Esophagus (tissue), 2 donors: Measurements from ENCODE around the gene SINHCAF. TPM values are rescaled to one million over a fixed set of nuclear protein-coding genes. Genes with fewer than 3 reads are reported as not detected.

Experiments used
- H3K27ac ChIP-seq, 2 donors: one replicate each; pipeline ENCODE4 v1.5.1; 2013; ENCODE audit warnings: low read depth in 2 of 2, mild to moderate bottlenecking in 2 of 2, inconsistent platforms in 1 of 2, low read length in 1 of 2, moderate library complexity in 1 of 2
- H3K27me3 ChIP-seq, 2 donors: one replicate each; pipeline ENCODE4 v1.6.1; 2013; ENCODE audit warnings: low read length in 2 of 2, control low read depth in 1 of 2, mild to moderate bottlenecking in 1 of 2; ENCODE audit not compliant: insufficient read depth in 2 of 2, control insufficient read depth in 1 of 2
- H3K36me3 ChIP-seq, 2 donors: one replicate each; pipeline ENCODE4 v1.6.1; 2013; ENCODE audit warnings: low read length in 1 of 2; ENCODE audit not compliant: control insufficient read depth in 2 of 2, insufficient read depth in 2 of 2
- H3K4me1 ChIP-seq, 2 donors: one replicate each; pipeline ENCODE4 v1.6.1; 2013; ENCODE audit warnings: low read length in 1 of 2; ENCODE audit not compliant: control insufficient read depth in 2 of 2, insufficient read depth in 2 of 2
- H3K4me3 ChIP-seq, 2 donors: one replicate each; pipeline ENCODE4 v1.5.1; 2013; ENCODE audit warnings: low read length in 2 of 2, mild to moderate bottlenecking in 2 of 2, low read depth in 1 of 2, moderate library complexity in 1 of 2
- H3K9me3 ChIP-seq, 2 donors: one replicate each; pipeline ENCODE4 v1.6.1; 2013; ENCODE audit warnings: mild to moderate bottlenecking in 2 of 2, low read depth in 1 of 2, low read length in 1 of 2, moderate library complexity in 1 of 2; ENCODE audit not compliant: control insufficient read depth in 2 of 2, insufficient read depth in 1 of 2
- WGBS, 2 donors: extraction: QIAGEN DNeasy Blood & Tissue Kit; methylation state at CpG; one replicate each; pipeline ENCODE4 v1.1.7; 2013; 5-methylcytosine and 5-hydroxymethylcytosine counted together
- polyA plus RNA-seq, 2 donors: library from polyadenylated mRNA; stranded (reverse); fragments of 200-250 nt; gene quantifications; one replicate each; pipeline ENCODE4 v1.2.3, GENCODE V29; 2013
- donor health status: healthy with polysubstance abuse.
- donor health status: Bipolar disorder and iron deficiency.

Gene SINHCAF
- polyA plus RNA-seq, 2 donors, result 14.6 to 19.0 TPM

- Histone ChIP-seq H3K27ac (no peak overlapping the region), H3K27me3 (no peaks in the 10 kb centered on the region), H3K4me3 (no peak overlapping the region), H3K36me3 (no peaks in the 10 kb centered on the region), H3K9me3 (no peaks in the 10 kb centered on the region), H3K4me1 (peaks cover 0 to 5% of the 10 kb centered on the region in 2 donors)
- 60 to 65% methylated on average over 6 of the region's 6 CpGs for WGBS, 2 donors
Observed at GRCh38 chr12:31363416-31363809, 37.5 kb upstream of the SINHCAF start.

GRCh38 chr12:31362759-31363415 is 36.9 kb upstream of the SINHCAF start:
- H3K9me3 ChIP-seq, result no peaks in the 10 kb centered on the region
- H3K36me3 ChIP-seq, result no peaks in the 10 kb centered on the region
- H3K27me3 ChIP-seq, result no peaks in the 10 kb centered on the region
- no peak overlapping the region for H3K4me3 ChIP-seq
- peak overlapping the region in 1 of 2 donors; percentile 34 for H3K27ac ChIP-seq
- 26 to 30% methylated on average over 6 of the region's 6 CpGs for WGBS, 2 donors
- H3K4me1 ChIP-seq, result peaks cover 0 to 5% of the 10 kb centered on the region in 2 donors

- Histone ChIP-seq H3K4me1 (peaks cover 0 to 5% of the 10 kb centered on the region in 2 donors), H3K36me3 (no peaks in the 10 kb centered on the region), H3K27me3 (no peaks in the 10 kb centered on the region), H3K9me3 (no peaks in the 10 kb centered on the region), H3K27ac (peak overlapping the region; percentile 35 to 50), H3K4me3 (no peak overlapping the region)
- 36 to 44% methylated on average over 13 of the region's 13 CpGs for WGBS, 2 donors
Observed at GRCh38 chr12:31362115-31362758, 36.3 kb upstream of the SINHCAF start.

- 86 to 87% methylated on average over 14 of the region's 14 CpGs for WGBS, 2 donors
- Histone ChIP-seq H3K27ac (peak overlapping the region in 1 of 2 donors; percentile 50), H3K4me1 (peaks cover 0 to 5% of the 10 kb centered on the region in 2 donors), H3K9me3 (no peaks in the 10 kb centered on the region), H3K27me3 (no peaks in the 10 kb centered on the region), H3K4me3 (no peak overlapping the region), H3K36me3 (no peaks in the 10 kb centered on the region)
Observed at GRCh38 chr12:31361730-31362114, 35.8 kb upstream of the SINHCAF start.

DNA sequence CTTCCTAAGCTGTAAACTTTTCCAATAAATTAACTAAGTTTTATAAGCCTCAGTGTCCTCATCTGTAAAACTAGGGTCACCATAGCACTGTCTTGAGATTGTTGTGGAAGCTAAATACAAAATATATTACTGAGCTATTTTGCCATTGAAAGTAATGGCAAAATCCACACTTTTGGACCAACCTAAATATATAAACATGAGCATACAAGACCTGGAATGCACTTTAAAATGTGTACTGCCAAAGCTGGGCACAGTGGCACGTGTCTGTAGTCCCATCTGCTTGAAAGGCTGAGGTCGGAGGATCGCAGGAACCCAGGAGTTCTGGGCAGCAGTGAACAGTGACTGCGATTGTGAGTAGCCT is 29.8 kb upstream of the SINHCAF start:
- Histone ChIP-seq H3K9me3 (no peaks in the 10 kb centered on the region), H3K27me3 (no peaks in the 10 kb centered on the region), H3K4me3 (no peak overlapping the region), H3K36me3 (no peaks in the 10 kb centered on the region), H3K4me1 (no peaks in the 10 kb centered on the region), H3K27ac (no peak overlapping the region)
- WGBS, 2 donors, result 61 to 80% methylated on average over 4 of the region's 4 CpGs

- Histone ChIP-seq H3K27ac (no peak overlapping the region), H3K4me3 (no peak overlapping the region), H3K4me1 (no peaks in the 10 kb centered on the region), H3K9me3 (no peaks in the 10 kb centered on the region), H3K27me3 (no peaks in the 10 kb centered on the region), H3K36me3 (no peaks in the 10 kb centered on the region)
- 44 to 55% methylated on average over 12 of the region's 12 CpGs for WGBS, 2 donors
Observed at GRCh38 chr12:31353750-31354708, 28.1 kb upstream of the SINHCAF start.

DNA sequence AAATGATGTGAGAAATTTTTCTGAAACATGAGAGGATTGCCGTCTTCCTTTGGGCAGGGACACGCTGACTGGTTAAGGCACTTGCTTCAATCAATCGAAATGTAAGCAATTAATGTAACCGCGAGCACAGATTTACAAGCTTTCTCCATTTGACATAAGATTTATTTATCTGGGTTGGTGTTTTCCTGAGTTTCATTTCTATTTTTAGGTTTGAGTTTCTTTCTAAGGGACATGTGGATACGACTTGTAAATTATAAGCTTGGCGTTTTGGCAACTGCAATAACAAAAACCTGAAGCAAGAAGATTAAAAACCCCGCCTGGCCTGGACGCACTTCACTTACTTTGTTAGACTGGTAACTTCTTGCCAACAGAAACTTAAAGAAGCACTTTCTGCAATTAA is 20.3 kb upstream of the SINHCAF start:
- H3K27me3 ChIP-seq, result no peaks in the 10 kb centered on the region

DNA sequence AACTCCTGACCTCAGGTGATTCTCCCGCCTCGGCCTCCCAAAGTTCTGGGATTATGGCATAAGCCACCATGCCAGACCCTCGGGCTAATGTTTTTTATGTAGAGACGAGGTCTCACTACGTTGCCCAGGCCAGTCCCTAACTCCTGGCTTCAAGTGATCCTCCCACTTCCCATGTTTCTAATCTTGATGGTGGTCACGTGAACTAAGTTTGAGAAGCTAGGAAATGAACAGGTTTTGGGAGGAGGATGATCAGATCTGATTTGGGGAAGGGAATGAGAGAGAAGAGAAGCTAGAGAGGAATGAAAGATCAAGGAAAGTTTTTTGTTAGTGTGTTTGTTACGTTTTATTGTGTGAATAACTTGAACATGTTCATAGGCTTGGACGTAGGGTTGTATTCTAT is 17.2 kb upstream of the SINHCAF start:
- H3K27ac ChIP-seq, result no peak overlapping the region
- H3K9me3 ChIP-seq, result no peaks in the 10 kb centered on the region
- no peak overlapping the region for H3K4me3 ChIP-seq
- WGBS, 2 donors, result 84 to 85% methylated on average over 8 of the region's 8 CpGs
- H3K36me3 ChIP-seq, result no peaks in the 10 kb centered on the region
- H3K4me1 ChIP-seq, result no peaks in the 10 kb centered on the region
- H3K27me3 ChIP-seq, result no peaks in the 10 kb centered on the region

More for the DNA sequence above, 20.3 kb upstream of the SINHCAF start:
- WGBS, 2 donors, result 24 to 42% methylated on average over 9 of the region's 9 CpGs
- H3K4me3 ChIP-seq, result no peak overlapping the region
- no peaks in the 10 kb centered on the region for H3K4me1 ChIP-seq
- no peak overlapping the region for H3K27ac ChIP-seq
- no peaks in the 10 kb centered on the region for H3K9me3 ChIP-seq
- no peaks in the 10 kb centered on the region for H3K36me3 ChIP-seq

- H3K4me3 ChIP-seq, result no peak overlapping the region
- no peaks in the 10 kb centered on the region for H3K9me3 ChIP-seq
- no peaks in the 10 kb centered on the region for H3K36me3 ChIP-seq
- H3K27ac ChIP-seq, result no peak overlapping the region
- H3K4me1 ChIP-seq, result no peaks in the 10 kb centered on the region
- no peaks in the 10 kb centered on the region for H3K27me3 ChIP-seq
- 80 to 88% methylated on average over 1 of the region's 1 CpG for WGBS, 2 donors
Observed at GRCh38 chr12:31342286-31342685, 16.3 kb upstream of the SINHCAF start.
